Activated T-cell treated with anti-CD3 and anti-CD28 coated beads, Interleukin-2, amount 50 U/mL, for 72 hours (primary cell): ENCODE results near the gene DOK6. TPM values are rescaled to one million over a fixed set of nuclear protein-coding genes. Genes with fewer than 3 reads are reported as not detected.

ENCODE experiments used
- ATAC-seq, 2 donors: fragments of 150-1000 bp; cut with Tn5 transposase; replicated peaks in 1 of 2; 2 replicates each; pipeline ENCODE4 v1.10.0; 2021; ENCODE audit warnings: moderate library complexity in 2 of 2, mild to moderate bottlenecking in 1 of 2
- DNase-seq, 2 donors: peaks; one replicate each; pipeline ENCODE4 v3.0.0; 2021 to 2022; ENCODE audit warnings: mixed read lengths in 1 of 2
- H3K27ac Mint-ChIP-seq: one replicate; pipeline ENCODE4 v1.8.0; 2022; ENCODE audit warnings: mild to moderate bottlenecking, moderate library complexity, mixed read lengths
- H3K27me3 Mint-ChIP-seq: one replicate; pipeline ENCODE4 v1.8.0; 2022; ENCODE audit warnings: low read depth, mixed read lengths
- H3K36me3 Mint-ChIP-seq, 2 donors: one replicate each; pipeline ENCODE4 v1.8.0; 2022; ENCODE audit warnings: mixed read lengths in 2 of 2, mild to moderate bottlenecking in 1 of 2; ENCODE audit not compliant: insufficient read depth in 2 of 2
- H3K4me1 Mint-ChIP-seq: one replicate; pipeline ENCODE4 v1.8.0; 2022; ENCODE audit warnings: low read depth, mixed read lengths
- H3K4me3 Mint-ChIP-seq, 2 donors: one replicate each; pipeline ENCODE4 v1.8.0; 2022; ENCODE audit warnings: mild to moderate bottlenecking in 2 of 2, mixed read lengths in 2 of 2, moderate library complexity in 2 of 2
- H3K9me3 Mint-ChIP-seq, 2 donors: one replicate each; pipeline ENCODE4 v1.8.0; 2022; ENCODE audit warnings: mixed read lengths in 2 of 2
- total RNA-seq, 2 donors: library from RNA; stranded (reverse); gene quantifications; one replicate each; pipeline ENCODE4 v1.2.3, GENCODE V29; 2022

The DOK6 gene
- total RNA-seq, 2 donors from 2014 or later: not detected

DNA sequence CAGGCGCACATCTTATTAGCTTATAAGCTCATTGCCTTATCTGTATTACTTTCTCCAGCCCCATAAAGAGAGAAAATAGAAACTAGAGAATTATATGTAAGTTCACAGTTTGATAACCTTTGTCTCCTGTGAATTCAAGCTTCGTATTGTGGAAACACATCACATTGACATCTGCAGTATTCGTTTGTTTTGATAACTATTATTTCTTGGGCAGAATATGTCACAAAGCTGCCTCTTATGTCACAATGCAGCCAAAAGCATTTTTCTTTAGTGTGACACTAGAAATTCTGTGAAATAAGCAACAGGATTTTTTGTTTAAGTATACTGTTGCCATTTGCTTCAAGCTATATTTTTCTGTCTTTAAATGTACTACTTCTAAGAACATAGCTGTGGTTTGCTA lies 221.5 kb downstream of the DOK6 start:
- Mint-ChIP-seq H3K27ac (no peak overlapping the region), H3K4me1 (no peaks in the 10 kb centered on the region), H3K27me3 (peaks cover 7% of the 10 kb centered on the region), H3K9me3 (no peaks in the 10 kb centered on the region), H3K36me3 (no peaks in the 10 kb centered on the region), H3K4me3 (no peak overlapping the region)
- ATAC-seq (no peak), DNase-seq (no peak)

- H3K4me3 Mint-ChIP-seq: no peak overlapping the region
- ATAC-seq: no peak
- DNase-seq: no peak
- no peaks in the 10 kb centered on the region for H3K9me3 Mint-ChIP-seq
- H3K36me3 Mint-ChIP-seq: no peaks in the 10 kb centered on the region
- H3K4me1 Mint-ChIP-seq: no peaks in the 10 kb centered on the region
- no peak overlapping the region for H3K27ac Mint-ChIP-seq
- no peaks in the 10 kb centered on the region for H3K27me3 Mint-ChIP-seq
Measured at GRCh38 chr18:69622961-69623360, 222.3 kb downstream of the DOK6 start.

GRCh38 chr18:69626171-69626570 lies 225.5 kb downstream of the DOK6 start:
- Mint-ChIP-seq H3K9me3 (no peaks in the 10 kb centered on the region), H3K27ac (no peak overlapping the region), H3K4me1 (no peaks in the 10 kb centered on the region), H3K27me3 (peaks cover 6% of the 10 kb centered on the region), H3K4me3 (no peak overlapping the region), H3K36me3 (no peaks in the 10 kb centered on the region)
- no peak for DNase-seq
- ATAC-seq: no peak

- Mint-ChIP-seq H3K4me3 (no peak overlapping the region), H3K36me3 (no peaks in the 10 kb centered on the region)
- ATAC-seq: no peak
Measured at GRCh38 chr18:69626643-69627242, 226.1 kb downstream of the DOK6 start.

DNA sequence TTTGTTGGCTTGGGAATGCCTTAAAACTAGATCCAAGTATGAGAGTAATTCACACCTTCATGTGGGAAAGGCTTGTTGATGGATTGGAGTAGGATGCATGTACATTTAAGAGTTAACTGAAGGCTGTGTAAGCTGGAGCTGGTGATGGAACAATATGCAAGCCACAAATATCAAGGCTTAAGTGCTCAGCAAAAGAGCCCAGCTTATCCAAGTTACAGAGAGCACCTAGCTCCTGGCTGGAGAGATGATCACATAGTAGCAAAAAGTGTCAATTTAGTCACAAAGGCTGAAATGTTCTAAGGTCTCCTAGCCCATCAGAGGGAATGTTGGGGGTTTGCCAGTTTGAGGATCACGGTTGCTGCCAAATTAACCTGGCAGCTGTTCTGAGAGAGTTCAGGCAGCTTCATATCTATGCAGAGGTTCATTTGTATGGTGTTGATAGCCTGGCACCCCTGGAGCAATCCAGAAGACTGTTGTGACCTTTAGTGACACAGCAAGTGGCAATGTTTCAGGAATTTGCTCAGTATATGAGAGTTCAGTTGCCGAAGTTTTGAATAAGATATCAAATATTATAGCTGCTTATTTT lies 228.2 kb downstream of the DOK6 start:
- Mint-ChIP-seq H3K27me3 (peaks cover 6% of the 10 kb centered on the region), H3K27ac (no peak overlapping the region), H3K4me1 (no peaks in the 10 kb centered on the region), H3K36me3 (no peaks in the 10 kb centered on the region), H3K4me3 (no peak overlapping the region), H3K9me3 (no peaks in the 10 kb centered on the region)
- ATAC-seq: no peak
- DNase-seq: no peak

More at GRCh38 chr18:69626643-69627242, 226.1 kb downstream of the DOK6 start:
- peaks cover 6% of the 10 kb centered on the region for H3K27me3 Mint-ChIP-seq
- no peak overlapping the region for H3K27ac Mint-ChIP-seq
- DNase-seq: no peak
- no peaks in the 10 kb centered on the region for H3K4me1 Mint-ChIP-seq
- no peaks in the 10 kb centered on the region for H3K9me3 Mint-ChIP-seq

DNA sequence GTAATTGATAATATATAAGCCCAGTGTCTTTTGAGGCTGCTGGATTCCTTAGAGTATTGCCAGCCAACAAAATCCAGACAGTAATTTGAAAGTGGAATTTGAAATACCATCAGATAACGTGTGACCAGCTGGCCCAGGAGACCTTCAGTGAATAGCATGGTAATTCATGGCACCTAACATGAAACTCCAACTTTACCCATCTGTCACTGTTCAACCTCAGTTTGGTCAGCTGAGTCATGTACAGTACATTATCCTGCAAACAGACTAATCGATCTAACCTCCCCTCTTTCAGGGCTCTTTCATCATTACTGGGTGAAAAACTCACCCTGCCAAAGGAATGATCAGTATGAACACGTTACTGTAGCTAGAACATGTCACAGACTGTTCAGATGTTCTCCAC lies 230.6 kb downstream of the DOK6 start:
- DNase-seq: no peak
- no peak overlapping the region for H3K4me3 Mint-ChIP-seq
- H3K27me3 Mint-ChIP-seq: peaks cover 6% of the 10 kb centered on the region
- H3K27ac Mint-ChIP-seq: no peak overlapping the region
- H3K36me3 Mint-ChIP-seq: no peaks in the 10 kb centered on the region
- no peak for ATAC-seq
- H3K9me3 Mint-ChIP-seq: no peaks in the 10 kb centered on the region
- no peaks in the 10 kb centered on the region for H3K4me1 Mint-ChIP-seq

GRCh38 chr18:69635482-69635881 lies 234.8 kb downstream of the DOK6 start:
- ATAC-seq: no peak

GRCh38 chr18:69636529-69637301 lies 236.0 kb downstream of the DOK6 start:
- Mint-ChIP-seq H3K27me3 (peaks cover 3% of the 10 kb centered on the region), H3K4me1 (no peaks in the 10 kb centered on the region), H3K9me3 (no peaks in the 10 kb centered on the region), H3K27ac (no peak overlapping the region), H3K36me3 (no peaks in the 10 kb centered on the region), H3K4me3 (no peak overlapping the region)
- peak; percentile 73 to 77 for ATAC-seq
- peak; percentile 17 to 24 for DNase-seq

More at GRCh38 chr18:69635482-69635881, 234.8 kb downstream of the DOK6 start:
- H3K4me3 Mint-ChIP-seq: no peak overlapping the region
- H3K36me3 Mint-ChIP-seq: no peaks in the 10 kb centered on the region
- no peaks in the 10 kb centered on the region for H3K4me1 Mint-ChIP-seq
- no peaks in the 10 kb centered on the region for H3K27me3 Mint-ChIP-seq
- no peak overlapping the region for H3K27ac Mint-ChIP-seq
- no peak for DNase-seq
- no peaks in the 10 kb centered on the region for H3K9me3 Mint-ChIP-seq

DNA sequence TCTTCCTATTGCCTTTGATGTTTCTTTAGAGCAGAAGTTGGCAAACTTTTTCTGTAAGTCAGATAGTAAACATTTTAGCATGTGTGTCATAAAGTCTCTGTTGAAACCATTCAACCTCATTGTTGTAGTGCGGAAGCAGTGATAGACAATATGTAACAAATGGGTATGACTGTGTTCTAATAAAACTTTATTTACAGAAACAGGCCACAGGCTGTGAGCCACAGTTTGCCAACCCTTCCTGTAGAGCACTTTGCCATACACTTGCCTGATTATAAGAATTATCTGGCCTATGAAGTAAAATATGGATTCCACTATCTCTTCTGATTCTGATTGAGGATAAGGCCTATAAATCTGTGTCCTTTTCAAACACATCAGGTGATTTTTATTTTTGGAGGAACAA lies 237.4 kb downstream of the DOK6 start:
- no peaks in the 10 kb centered on the region for H3K9me3 Mint-ChIP-seq
- no peak overlapping the region for H3K4me3 Mint-ChIP-seq

GRCh38 chr18:69647702-69648101 lies 247.0 kb downstream of the DOK6 start:
- Mint-ChIP-seq H3K4me3 (no peak overlapping the region), H3K27ac (no peak overlapping the region), H3K36me3 (no peaks in the 10 kb centered on the region), H3K27me3 (peaks cover 7% of the 10 kb centered on the region), H3K9me3 (no peaks in the 10 kb centered on the region), H3K4me1 (no peaks in the 10 kb centered on the region)
- DNase-seq: no peak
- ATAC-seq: no peak

More for the DNA sequence above, 237.4 kb downstream of the DOK6 start:
- Mint-ChIP-seq H3K4me1 (no peaks in the 10 kb centered on the region), H3K27ac (no peak overlapping the region), H3K36me3 (no peaks in the 10 kb centered on the region), H3K27me3 (peaks cover 7% of the 10 kb centered on the region)
- ATAC-seq (no peak), DNase-seq (no peak)

DNA sequence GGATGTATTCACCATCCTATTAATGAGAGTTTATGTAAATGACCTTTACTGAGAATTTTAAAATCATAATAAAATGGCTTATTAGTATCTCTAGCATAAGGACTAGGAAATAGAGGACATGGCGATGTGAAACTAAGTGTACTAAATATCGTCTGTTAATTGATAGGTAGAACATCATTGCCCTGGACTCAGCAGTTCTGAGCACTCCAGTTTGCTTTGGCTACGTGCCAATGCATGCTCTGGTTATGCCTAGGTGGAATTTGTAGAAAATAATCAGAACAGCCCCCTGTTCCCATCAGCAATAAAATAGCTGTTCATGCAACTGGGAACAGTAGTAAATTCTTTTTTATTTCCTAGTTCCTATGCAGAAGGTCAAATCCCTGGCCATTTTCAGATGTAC lies 247.8 kb downstream of the DOK6 start:
- Mint-ChIP-seq H3K4me1 (no peaks in the 10 kb centered on the region), H3K9me3 (no peaks in the 10 kb centered on the region)
- ATAC-seq: no peak

GRCh38 chr18:69649684-69650083 lies 249.0 kb downstream of the DOK6 start:
- no peaks in the 10 kb centered on the region for H3K4me1 Mint-ChIP-seq
- no peak overlapping the region for H3K4me3 Mint-ChIP-seq
- ATAC-seq (no peak), DNase-seq (no peak)
- H3K27ac Mint-ChIP-seq: no peak overlapping the region
- H3K27me3 Mint-ChIP-seq: peaks cover 22% of the 10 kb centered on the region
- no peaks in the 10 kb centered on the region for H3K9me3 Mint-ChIP-seq
- H3K36me3 Mint-ChIP-seq: no peaks in the 10 kb centered on the region

More for the DNA sequence above, 247.8 kb downstream of the DOK6 start:
- H3K27ac Mint-ChIP-seq: no peak overlapping the region
- H3K4me3 Mint-ChIP-seq: no peak overlapping the region
- H3K36me3 Mint-ChIP-seq: no peaks in the 10 kb centered on the region
- H3K27me3 Mint-ChIP-seq: peaks cover 15% of the 10 kb centered on the region
- no peak for DNase-seq

DNA sequence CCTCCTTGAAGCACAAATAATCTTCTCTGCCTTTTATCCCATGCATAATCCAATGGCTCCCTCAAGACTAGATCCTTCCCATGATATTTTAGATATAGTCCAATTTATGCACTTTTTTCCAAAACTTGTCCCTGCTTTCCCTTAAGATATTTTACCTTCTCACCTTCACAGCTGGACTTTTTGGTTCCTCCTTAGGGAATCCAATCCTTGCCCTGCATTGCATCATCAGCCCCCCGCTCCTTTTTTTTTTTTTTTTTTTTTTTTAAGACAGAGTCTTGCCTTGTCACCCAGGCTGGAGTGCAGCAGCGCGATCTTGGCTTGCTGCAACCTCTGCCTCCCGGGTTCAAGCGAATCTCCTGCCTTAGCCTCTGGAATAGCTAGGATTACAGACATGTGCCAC lies 250.6 kb downstream of the DOK6 start:
- Mint-ChIP-seq H3K27ac (no peak overlapping the region), H3K4me3 (no peak overlapping the region), H3K27me3 (peaks cover 22% of the 10 kb centered on the region), H3K36me3 (no peaks in the 10 kb centered on the region), H3K4me1 (no peaks in the 10 kb centered on the region), H3K9me3 (no peaks in the 10 kb centered on the region)
- DNase-seq: no peak
- ATAC-seq: no peak
